Suprapubic skin (tissue), 4 donors: ENCODE data around the gene SLCO3A1. TPM values are rescaled to one million over a fixed set of nuclear protein-coding genes. Genes with fewer than 3 reads are reported as not detected.

Experiments
- DNase-seq, 2 donors: peaks; one replicate each; pipeline ENCODE4 v3.0.0-alpha.2; 2019; ENCODE audit warnings: low spot score in 2 of 2
- H3K27ac ChIP-seq: fragments of 200-600 bp; sonication (generic); one replicate; pipeline ENCODE4 v1.5.1; 2019
- H3K27me3 ChIP-seq: fragments of 200-600 bp; sonication (generic); one replicate; pipeline ENCODE4 v1.5.1; 2019
- H3K36me3 ChIP-seq: fragments of 200-600 bp; sonication (generic); one replicate; pipeline ENCODE4 v1.5.1; 2019
- H3K4me1 ChIP-seq: fragments of 200-600 bp; sonication (generic); one replicate; pipeline ENCODE4 v1.5.1; 2019
- H3K4me3 ChIP-seq: fragments of 200-600 bp; sonication (generic); one replicate; pipeline ENCODE4 v1.5.1; 2019; ENCODE audit warnings: mild to moderate bottlenecking
- H3K9me3 ChIP-seq: fragments of 200-600 bp; sonication (generic); one replicate; pipeline ENCODE4 v1.5.1; 2019
- CTCF ChIP-seq, 2 donors: fragments of 200-600 bp in 1 of 2; fragments of 450-650 bp in 1 of 2; sonication (generic) in 1 of 2; IDR thresholded peaks; one replicate each; pipeline ENCODE4 v1.5.1; 2016 to 2019; ENCODE audit warnings: antibody characterized with exemption in 2 of 2, mild to moderate bottlenecking in 1 of 2, moderate library complexity in 1 of 2
- EP300 ChIP-seq: sonication (generic); formaldehyde crosslinking; IDR thresholded peaks from one replicate; pipeline ENCODE4 v1.6.1; 2017; ENCODE audit warnings: antibody characterized with exemption
- POLR2A ChIP-seq, 2 donors: fragments of 450-650 bp; IDR thresholded peaks; one replicate each; pipeline ENCODE4 v1.6.1; 2017; ENCODE audit warnings: antibody characterized with exemption in 2 of 2, mild to moderate bottlenecking in 2 of 2, moderate library complexity in 2 of 2
- POLR2AphosphoS5 ChIP-seq, 3 donors: sonication (generic); formaldehyde crosslinking; IDR thresholded peaks; one replicate each; pipeline ENCODE4 v1.6.1; 2017; ENCODE audit warnings: antibody characterized with exemption in 3 of 3
- WGBS: methylation state at CpG from one replicate; pipeline ENCODE4 v1.1.5; 2018; 5-methylcytosine and 5-hydroxymethylcytosine counted together
- total RNA-seq, 4 donors: library from RNA; depleted of rRNA; stranded (reverse); fragments of >200 nt; gene quantifications; one replicate each; pipeline ENCODE4 v1.1.0, GENCODE V29; 2016

SLCO3A1 gene
- total RNA-seq, 4 donors from 2014 or later, result 29.0 to 131 (median 44.6) TPM

- H3K27me3 ChIP-seq, result no peaks in the 10 kb centered on the region
- DNase-seq, result no peak
- H3K9me3 ChIP-seq, result no peaks in the 10 kb centered on the region
- H3K4me3 ChIP-seq, result no peak overlapping the region
- H3K27ac ChIP-seq, result no peak overlapping the region
- H3K36me3 ChIP-seq, result peaks cover 12% of the 10 kb centered on the region
- peaks cover 23% of the 10 kb centered on the region for H3K4me1 ChIP-seq
- TF ChIP-seq POLR2A (IDR thresholded peaks at IDR 0.05) (no peak), POLR2AphosphoS5 (IDR thresholded peaks at IDR 0.05) (no peak), CTCF (IDR thresholded peaks at IDR 0.05) (no peak), EP300 (no peak)
- WGBS, result 72% methylated on average over 7 of the region's 7 CpGs
Measured at GRCh38 chr15:91911844-91912243, 58.3 kb downstream of the SLCO3A1 start.

- TF ChIP-seq EP300 (no peak), CTCF (IDR thresholded peaks at IDR 0.05) (no peak), POLR2A (IDR thresholded peaks at IDR 0.05) (no peak), POLR2AphosphoS5 (IDR thresholded peaks at IDR 0.05) (no peak)
Measured at GRCh38 chr15:91912336-91912735, 58.8 kb downstream of the SLCO3A1 start.

GRCh38 chr15:91913560-91913959 is 60.1 kb downstream of the SLCO3A1 start:
- TF ChIP-seq EP300 (no peak), POLR2AphosphoS5 (IDR thresholded peaks at IDR 0.05) (no peak), POLR2A (IDR thresholded peaks at IDR 0.05) (no peak), CTCF (IDR thresholded peaks at IDR 0.05) (no peak)
- no peak for DNase-seq
- peaks cover 32% of the 10 kb centered on the region for H3K4me1 ChIP-seq
- no peaks in the 10 kb centered on the region for H3K27me3 ChIP-seq
- H3K4me3 ChIP-seq, result no peak overlapping the region
- H3K27ac ChIP-seq, result no peak overlapping the region
- 62% methylated on average over 6 of the region's 6 CpGs for WGBS
- H3K36me3 ChIP-seq, result peaks cover 13% of the 10 kb centered on the region
- H3K9me3 ChIP-seq, result no peaks in the 10 kb centered on the region

More at GRCh38 chr15:91912336-91912735, 58.8 kb downstream of the SLCO3A1 start:
- Histone ChIP-seq H3K4me3 (no peak overlapping the region), H3K9me3 (no peaks in the 10 kb centered on the region), H3K27ac (no peak overlapping the region), H3K4me1 (peaks cover 23% of the 10 kb centered on the region), H3K36me3 (peaks cover 13% of the 10 kb centered on the region), H3K27me3 (no peaks in the 10 kb centered on the region)
- no peak for DNase-seq
- WGBS, result 61% methylated on average over 4 of the region's 4 CpGs

GRCh38 chr15:91915576-91915975 is 62.1 kb downstream of the SLCO3A1 start:
- Histone ChIP-seq H3K9me3 (no peaks in the 10 kb centered on the region), H3K4me3 (no peak overlapping the region), H3K27me3 (no peaks in the 10 kb centered on the region), H3K27ac (no peak overlapping the region), H3K36me3 (peaks cover 13% of the 10 kb centered on the region), H3K4me1 (peaks cover 32% of the 10 kb centered on the region)
- TF ChIP-seq EP300, result no peak
- TF ChIP-seq CTCF (IDR thresholded peaks at IDR 0.05), result no peak
- no peak for TF ChIP-seq POLR2AphosphoS5 (IDR thresholded peaks at IDR 0.05)
- TF ChIP-seq POLR2A (IDR thresholded peaks at IDR 0.05), result no peak
- no peak for DNase-seq
- 87% methylated on average over 10 of the region's 10 CpGs for WGBS

- Histone ChIP-seq H3K9me3 (no peaks in the 10 kb centered on the region), H3K27me3 (no peaks in the 10 kb centered on the region), H3K4me3 (no peak overlapping the region), H3K4me1 (peaks cover 35% of the 10 kb centered on the region), H3K36me3 (peaks cover 13% of the 10 kb centered on the region), H3K27ac (no peak overlapping the region)
- no peak for TF ChIP-seq CTCF (IDR thresholded peaks at IDR 0.05)
- no peak for TF ChIP-seq EP300
- no peak for TF ChIP-seq POLR2A (IDR thresholded peaks at IDR 0.05)
- no peak for TF ChIP-seq POLR2AphosphoS5 (IDR thresholded peaks at IDR 0.05)
- DNase-seq, result no peak
- 99% methylated on average over 32 of the region's 48 CpGs for WGBS
Measured at GRCh38 chr15:91916051-91916450, 62.5 kb downstream of the SLCO3A1 start.
